Upper lobe of left lung (tissue), 4 donors: Measurements from ENCODE around the gene DNAJC5G.

Source experiments
- POLR2A ChIP-seq, 4 donors: fragments of 450-650 bp; IDR thresholded peaks; one replicate each; pipeline ENCODE4 v1.5.1; 2016 to 2017; ENCODE audit warnings: antibody characterized with exemption in 4 of 4, mild to moderate bottlenecking in 2 of 4
- TF ChIP-seq, protein P1 (sequence below), 6 experiments: fragments of 450-650 bp in 4 of 6; fragments of 200-600 bp in 2 of 6; sonication (generic) in 2 of 6; IDR thresholded peaks; one replicate each; pipeline ENCODE4 v1.5.1; 2016 to 2019; ENCODE audit warnings: antibody characterized with exemption in 6 of 6

DNA sequence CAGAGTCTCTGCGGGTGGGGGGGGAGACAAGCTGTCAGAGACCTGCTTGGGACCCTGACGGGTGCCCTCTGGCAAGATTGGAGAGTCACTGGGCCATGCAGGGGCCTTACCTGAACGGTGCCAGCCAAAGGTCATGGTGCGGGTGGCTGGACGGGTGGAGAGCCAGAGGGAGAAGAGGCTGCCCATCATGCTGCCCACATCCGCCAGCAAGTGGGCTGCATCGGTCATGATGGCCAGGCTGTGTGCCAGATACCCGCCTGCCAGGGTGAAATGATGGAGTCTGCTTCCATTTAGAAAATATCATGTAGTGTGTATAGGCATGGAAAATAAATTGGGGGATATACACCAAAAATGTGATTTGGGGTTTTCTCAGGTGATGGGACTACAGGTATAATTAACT is 17.2 kb upstream of the DNAJC5G start:
- TF ChIP-seq, protein P1, sequence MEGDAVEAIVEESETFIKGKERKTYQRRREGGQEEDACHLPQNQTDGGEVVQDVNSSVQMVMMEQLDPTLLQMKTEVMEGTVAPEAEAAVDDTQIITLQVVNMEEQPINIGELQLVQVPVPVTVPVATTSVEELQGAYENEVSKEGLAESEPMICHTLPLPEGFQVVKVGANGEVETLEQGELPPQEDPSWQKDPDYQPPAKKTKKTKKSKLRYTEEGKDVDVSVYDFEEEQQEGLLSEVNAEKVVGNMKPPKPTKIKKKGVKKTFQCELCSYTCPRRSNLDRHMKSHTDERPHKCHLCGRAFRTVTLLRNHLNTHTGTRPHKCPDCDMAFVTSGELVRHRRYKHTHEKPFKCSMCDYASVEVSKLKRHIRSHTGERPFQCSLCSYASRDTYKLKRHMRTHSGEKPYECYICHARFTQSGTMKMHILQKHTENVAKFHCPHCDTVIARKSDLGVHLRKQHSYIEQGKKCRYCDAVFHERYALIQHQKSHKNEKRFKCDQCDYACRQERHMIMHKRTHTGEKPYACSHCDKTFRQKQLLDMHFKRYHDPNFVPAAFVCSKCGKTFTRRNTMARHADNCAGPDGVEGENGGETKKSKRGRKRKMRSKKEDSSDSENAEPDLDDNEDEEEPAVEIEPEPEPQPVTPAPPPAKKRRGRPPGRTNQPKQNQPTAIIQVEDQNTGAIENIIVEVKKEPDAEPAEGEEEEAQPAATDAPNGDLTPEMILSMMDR (IDR thresholded peaks at IDR 0.05), result no peak
- TF ChIP-seq POLR2A (IDR thresholded peaks at IDR 0.05), result no peak
